Measurements from ENCODE around the gene PHTF2.

PHTF2 gene

GRCh38 chr7:77798394-77799077 is at the start of gene PHTF2, which contains the start of gene TMEM60:
Gene PHTF2, plus strand, starts transcription at chr7:77798773.
Gene TMEM60, minus strand, starts transcription at chr7:77798434. Its CDS starts 4,061 bp downstream, at chr7:77794373.
- Histone ChIP-seq H3K27ac (ENCODE audit: low read length) (peak within 1 kb of the TSS; percentile 75), H3K9me3 (ENCODE audit: control insufficient read depth in 2 of 2, low read length in 2 of 2) (no peaks in the 10 kb centered on the region), H3K27me3 (ENCODE audit: control insufficient read depth in 1 of 2, insufficient read depth in 2 of 2, low read length in 2 of 2) (no peaks in the 10 kb centered on the region), H3K9ac (ENCODE audit: low read length in 2 of 2) (peak within 1 kb of the TSS; percentile 85 to 91), H3K4me3 (ENCODE audit: low read length in 2 of 2) (peak within 1 kb of the TSS; percentile 98), H3K4me1 (ENCODE audit: control insufficient read depth, insufficient read depth, low read length) (peaks cover 16% of the 10 kb centered on the region), H3K36me3 (ENCODE audit: control insufficient read depth in 2 of 2, insufficient read depth in 2 of 2, low read length in 2 of 2) (peaks cover 3 to 7% of the 10 kb centered on the region in 2 donors)

GRCh38 chr7:77752016-77752415 is 46.6 kb upstream of the PHTF2 start:
- H3K27me3 ChIP-seq (ENCODE audit: control insufficient read depth in 1 of 2, insufficient read depth in 2 of 2, low read length in 2 of 2), result no peaks in the 10 kb centered on the region
- H3K36me3 ChIP-seq (ENCODE audit: control insufficient read depth in 2 of 2, insufficient read depth in 2 of 2, low read length in 2 of 2), result peaks cover 5 to 8% of the 10 kb centered on the region in 2 donors
- no peaks in the 10 kb centered on the region for H3K9me3 ChIP-seq (ENCODE audit: control insufficient read depth in 2 of 2, low read length in 2 of 2)
- H3K27ac ChIP-seq (ENCODE audit: low read length), result no peak overlapping the region
- H3K9ac ChIP-seq (ENCODE audit: low read length in 2 of 2), result no peak overlapping the region
- no peak overlapping the region for H3K4me3 ChIP-seq (ENCODE audit: low read length in 2 of 2)
- H3K4me1 ChIP-seq (ENCODE audit: control insufficient read depth, insufficient read depth, low read length), result peaks cover 7% of the 10 kb centered on the region

- Histone ChIP-seq H3K9me3 (ENCODE audit: control insufficient read depth in 2 of 2, low read length in 2 of 2) (no peaks in the 10 kb centered on the region), H3K27ac (ENCODE audit: low read length) (no peak overlapping the region), H3K36me3 (ENCODE audit: control insufficient read depth in 2 of 2, insufficient read depth in 2 of 2, low read length in 2 of 2) (peaks cover 5 to 8% of the 10 kb centered on the region in 2 donors), H3K27me3 (ENCODE audit: control insufficient read depth in 1 of 2, insufficient read depth in 2 of 2, low read length in 2 of 2) (no peaks in the 10 kb centered on the region), H3K4me3 (ENCODE audit: low read length in 2 of 2) (no peak overlapping the region), H3K4me1 (ENCODE audit: control insufficient read depth, insufficient read depth, low read length) (peaks cover 1% of the 10 kb centered on the region), H3K9ac (ENCODE audit: low read length in 2 of 2) (no peak overlapping the region)
Observed at GRCh38 chr7:77753173-77753572, 45.4 kb upstream of the PHTF2 start.

GRCh38 chr7:77757589-77757988 is 41.0 kb upstream of the PHTF2 start:
- H3K9me3 ChIP-seq (ENCODE audit: control insufficient read depth in 2 of 2, low read length in 2 of 2), result no peaks in the 10 kb centered on the region
- no peaks in the 10 kb centered on the region for H3K27me3 ChIP-seq (ENCODE audit: control insufficient read depth in 1 of 2, insufficient read depth in 2 of 2, low read length in 2 of 2)
- H3K27ac ChIP-seq (ENCODE audit: low read length), result no peak overlapping the region
- no peak overlapping the region for H3K9ac ChIP-seq (ENCODE audit: low read length in 2 of 2)
- H3K36me3 ChIP-seq (ENCODE audit: control insufficient read depth in 2 of 2, insufficient read depth in 2 of 2, low read length in 2 of 2), result no peaks in the 10 kb centered on the region
- peaks cover 3% of the 10 kb centered on the region for H3K4me1 ChIP-seq (ENCODE audit: control insufficient read depth, insufficient read depth, low read length)
- H3K4me3 ChIP-seq (ENCODE audit: low read length in 2 of 2), result no peak overlapping the region

GRCh38 chr7:77759294-77759889 is 39.2 kb upstream of the PHTF2 start:
- no peaks in the 10 kb centered on the region for H3K9me3 ChIP-seq (ENCODE audit: control insufficient read depth in 2 of 2, low read length in 2 of 2)
- no peak overlapping the region for H3K27ac ChIP-seq (ENCODE audit: low read length)
- H3K36me3 ChIP-seq (ENCODE audit: control insufficient read depth in 2 of 2, insufficient read depth in 2 of 2, low read length in 2 of 2), result no peaks in the 10 kb centered on the region
- peaks cover 3% of the 10 kb centered on the region for H3K4me1 ChIP-seq (ENCODE audit: control insufficient read depth, insufficient read depth, low read length)
- H3K4me3 ChIP-seq (ENCODE audit: low read length in 2 of 2), result no peak overlapping the region
- H3K9ac ChIP-seq (ENCODE audit: low read length in 2 of 2), result no peak overlapping the region
- H3K27me3 ChIP-seq (ENCODE audit: control insufficient read depth in 1 of 2, insufficient read depth in 2 of 2, low read length in 2 of 2), result no peaks in the 10 kb centered on the region

- H3K36me3 ChIP-seq (ENCODE audit: control insufficient read depth in 2 of 2, insufficient read depth in 2 of 2, low read length in 2 of 2), result no peaks in the 10 kb centered on the region
- no peaks in the 10 kb centered on the region for H3K9me3 ChIP-seq (ENCODE audit: control insufficient read depth in 2 of 2, low read length in 2 of 2)
- peaks cover 3% of the 10 kb centered on the region for H3K4me1 ChIP-seq (ENCODE audit: control insufficient read depth, insufficient read depth, low read length)
- H3K27me3 ChIP-seq (ENCODE audit: control insufficient read depth in 1 of 2, insufficient read depth in 2 of 2, low read length in 2 of 2), result no peaks in the 10 kb centered on the region
- peak overlapping the region in 1 of 2 donors; percentile 22 for H3K9ac ChIP-seq (ENCODE audit: low read length in 2 of 2)
- H3K27ac ChIP-seq (ENCODE audit: low read length), result no peak overlapping the region
- H3K4me3 ChIP-seq (ENCODE audit: low read length in 2 of 2), result no peak overlapping the region
Observed at GRCh38 chr7:77760809-77761453, 37.6 kb upstream of the PHTF2 start.

- H3K9me3 ChIP-seq (ENCODE audit: control insufficient read depth in 2 of 2, low read length in 2 of 2), result no peaks in the 10 kb centered on the region
- no peaks in the 10 kb centered on the region for H3K27me3 ChIP-seq (ENCODE audit: control insufficient read depth in 1 of 2, insufficient read depth in 2 of 2, low read length in 2 of 2)
- no peak overlapping the region for H3K4me3 ChIP-seq (ENCODE audit: low read length in 2 of 2)
- no peak overlapping the region for H3K9ac ChIP-seq (ENCODE audit: low read length in 2 of 2)
- no peaks in the 10 kb centered on the region for H3K36me3 ChIP-seq (ENCODE audit: control insufficient read depth in 2 of 2, insufficient read depth in 2 of 2, low read length in 2 of 2)
- H3K27ac ChIP-seq (ENCODE audit: low read length), result no peak overlapping the region
- H3K4me1 ChIP-seq (ENCODE audit: control insufficient read depth, insufficient read depth, low read length), result no peaks in the 10 kb centered on the region
Observed at GRCh38 chr7:77765481-77765880, 33.1 kb upstream of the PHTF2 start.

- Histone ChIP-seq H3K9ac (ENCODE audit: low read length in 2 of 2) (no peak overlapping the region), H3K36me3 (ENCODE audit: control insufficient read depth in 2 of 2, insufficient read depth in 2 of 2, low read length in 2 of 2) (no peaks in the 10 kb centered on the region), H3K4me3 (ENCODE audit: low read length in 2 of 2) (no peak overlapping the region), H3K9me3 (ENCODE audit: control insufficient read depth in 2 of 2, low read length in 2 of 2) (no peaks in the 10 kb centered on the region), H3K27ac (ENCODE audit: low read length) (no peak overlapping the region), H3K27me3 (ENCODE audit: control insufficient read depth in 1 of 2, insufficient read depth in 2 of 2, low read length in 2 of 2) (no peaks in the 10 kb centered on the region), H3K4me1 (ENCODE audit: control insufficient read depth, insufficient read depth, low read length) (no peaks in the 10 kb centered on the region)
Observed at GRCh38 chr7:77765906-77766800, 32.4 kb upstream of the PHTF2 start.

- Histone ChIP-seq H3K4me1 (ENCODE audit: control insufficient read depth, insufficient read depth, low read length) (no peaks in the 10 kb centered on the region), H3K9me3 (ENCODE audit: control insufficient read depth in 2 of 2, low read length in 2 of 2) (no peaks in the 10 kb centered on the region), H3K27me3 (ENCODE audit: control insufficient read depth in 1 of 2, insufficient read depth in 2 of 2, low read length in 2 of 2) (no peaks in the 10 kb centered on the region), H3K4me3 (ENCODE audit: low read length in 2 of 2) (no peak overlapping the region), H3K36me3 (ENCODE audit: control insufficient read depth in 2 of 2, insufficient read depth in 2 of 2, low read length in 2 of 2) (no peaks in the 10 kb centered on the region), H3K9ac (ENCODE audit: low read length in 2 of 2) (no peak overlapping the region), H3K27ac (ENCODE audit: low read length) (no peak overlapping the region)
Observed at GRCh38 chr7:77766801-77767605, 31.6 kb upstream of the PHTF2 start.

- Histone ChIP-seq H3K9me3 (ENCODE audit: control insufficient read depth in 2 of 2, low read length in 2 of 2) (no peaks in the 10 kb centered on the region), H3K9ac (ENCODE audit: low read length in 2 of 2) (no peak overlapping the region), H3K4me3 (ENCODE audit: low read length in 2 of 2) (no peak overlapping the region), H3K36me3 (ENCODE audit: control insufficient read depth in 2 of 2, insufficient read depth in 2 of 2, low read length in 2 of 2) (peaks cover 4 to 5% of the 10 kb centered on the region in 2 donors), H3K27ac (ENCODE audit: low read length) (no peak overlapping the region), H3K4me1 (ENCODE audit: control insufficient read depth, insufficient read depth, low read length) (no peaks in the 10 kb centered on the region), H3K27me3 (ENCODE audit: control insufficient read depth in 1 of 2, insufficient read depth in 2 of 2, low read length in 2 of 2) (no peaks in the 10 kb centered on the region)
Observed at GRCh38 chr7:77770316-77770715, 28.3 kb upstream of the PHTF2 start.

Data from stomach smooth muscle (tissue), 2 donors.